ENCODE measurements around the gene NOSTRIN. TPM values are rescaled to one million over a fixed set of nuclear protein-coding genes. Genes with fewer than 3 reads are reported as not detected.
"Not testable (repeated sequence)": the region's sequence is repeated elsewhere in the genome, so short reads cannot be mapped to it uniquely, and the experiment has no call there.

The NOSTRIN gene, protein sequence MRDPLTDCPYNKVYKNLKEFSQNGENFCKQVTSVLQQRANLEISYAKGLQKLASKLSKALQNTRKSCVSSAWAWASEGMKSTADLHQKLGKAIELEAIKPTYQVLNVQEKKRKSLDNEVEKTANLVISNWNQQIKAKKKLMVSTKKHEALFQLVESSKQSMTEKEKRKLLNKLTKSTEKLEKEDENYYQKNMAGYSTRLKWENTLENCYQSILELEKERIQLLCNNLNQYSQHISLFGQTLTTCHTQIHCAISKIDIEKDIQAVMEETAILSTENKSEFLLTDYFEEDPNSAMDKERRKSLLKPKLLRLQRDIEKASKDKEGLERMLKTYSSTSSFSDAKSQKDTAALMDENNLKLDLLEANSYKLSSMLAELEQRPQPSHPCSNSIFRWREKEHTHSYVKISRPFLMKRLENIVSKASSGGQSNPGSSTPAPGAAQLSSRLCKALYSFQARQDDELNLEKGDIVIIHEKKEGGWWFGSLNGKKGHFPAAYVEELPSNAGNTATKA
- 0.25 TPM in 1 of 2 replicates, not detected in the other for total RNA-seq (2014; rRNA removed; shearing (Covaris generic))

- peak; percentile 81 for DNase-seq (ENCODE audit: low spot score)
Observed at GRCh38 chr2:168801961-168802858, at the start of gene NOSTRIN. Gene NOSTRIN (plus strand): TSS chr2:168802637. CDS start chr2:168802647, 10 bp downstream.

DNA sequence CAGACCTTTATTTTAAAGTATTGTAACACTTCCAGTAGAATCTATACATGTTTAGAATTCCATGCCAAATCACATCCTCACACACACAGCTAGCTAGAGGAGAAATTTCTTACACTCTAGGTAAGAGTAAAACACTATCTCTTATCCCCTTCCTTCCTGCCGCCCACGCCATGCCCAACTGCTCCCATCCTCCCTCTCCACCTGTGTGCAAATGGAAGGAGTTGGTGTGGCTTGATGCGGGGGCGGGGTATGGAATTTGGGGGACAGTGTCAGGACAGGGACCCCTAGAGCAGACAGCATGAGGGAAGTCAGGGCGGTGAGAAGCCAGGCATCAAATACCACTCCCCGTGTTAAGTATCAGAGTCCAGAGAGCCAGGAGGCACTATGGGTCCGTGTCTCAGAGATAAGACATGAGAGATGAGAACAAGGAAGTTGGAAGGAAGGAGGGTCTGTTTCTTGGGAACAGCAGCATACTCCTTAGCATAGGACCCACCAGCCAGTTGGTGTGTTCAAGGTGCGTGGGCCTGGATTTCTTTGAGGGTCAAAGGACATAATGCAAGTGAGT lies 48.6 kb upstream of the NOSTRIN start:
- DNase-seq (ENCODE audit: low spot score), result no peak

- no peak for DNase-seq (ENCODE audit: low spot score)
Observed at GRCh38 chr2:168757223-168757622, 45.2 kb upstream of the NOSTRIN start.

DNA sequence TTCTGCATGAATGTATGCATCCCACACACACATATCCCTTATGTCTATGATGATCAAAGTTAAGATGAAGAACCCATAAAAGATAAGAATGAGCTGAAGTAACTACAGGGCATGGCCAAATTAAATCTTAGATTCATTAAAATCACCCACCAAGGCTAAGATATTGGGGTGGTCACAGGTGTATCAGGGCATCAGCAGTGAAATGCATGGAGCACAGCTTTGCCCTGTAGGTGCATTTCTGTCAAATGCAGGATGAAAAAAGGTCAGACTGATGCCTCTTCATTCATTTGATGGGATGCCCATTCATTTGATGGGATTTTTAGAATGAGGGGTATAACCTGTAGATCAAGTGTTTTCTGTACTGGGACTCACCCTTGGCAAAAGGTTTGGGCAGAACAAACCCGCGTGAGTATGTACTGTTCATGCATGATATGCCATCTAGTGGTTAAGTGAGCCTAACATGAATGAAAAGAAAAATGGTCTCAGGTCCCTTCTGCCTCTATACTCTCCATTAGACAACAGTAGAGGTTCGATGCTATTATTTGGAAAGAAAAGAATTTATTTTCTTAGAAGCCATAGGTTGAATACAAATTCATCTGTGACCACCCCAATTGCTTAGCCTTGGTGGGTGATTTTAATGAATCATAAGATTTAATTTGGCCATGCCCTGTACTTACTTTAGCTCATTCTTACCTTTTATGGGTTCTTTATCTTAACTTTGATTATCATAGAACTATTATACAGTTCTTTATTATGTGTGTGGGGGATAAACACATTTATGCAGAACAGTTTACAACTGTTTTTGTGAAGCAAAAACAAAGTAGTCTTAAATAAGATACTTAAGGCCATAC lies 43.2 kb upstream of the NOSTRIN start:
- peak; percentile 55 for DNase-seq (ENCODE audit: low spot score)

DNA sequence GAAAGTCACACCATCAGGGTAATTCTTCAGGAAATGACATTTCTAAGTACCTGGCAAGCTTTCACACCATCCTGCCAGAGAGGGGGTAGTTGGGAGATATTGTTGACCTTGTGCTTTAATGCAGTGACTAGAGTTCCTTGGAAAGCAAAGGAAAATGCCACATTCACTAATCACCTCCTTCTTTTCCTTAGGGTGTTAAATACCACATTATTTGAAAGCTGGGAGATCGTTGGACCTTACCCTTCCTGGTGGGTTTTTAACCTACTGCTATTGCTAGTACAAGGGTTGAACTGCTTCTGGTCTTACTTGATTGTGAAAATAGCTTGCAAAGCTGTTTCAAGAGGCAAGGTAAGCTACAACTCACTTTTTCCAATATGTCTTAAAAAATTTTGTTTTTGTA lies 37.0 kb upstream of the NOSTRIN start:
- DNase-seq (ENCODE audit: low spot score), result no peak

DNA sequence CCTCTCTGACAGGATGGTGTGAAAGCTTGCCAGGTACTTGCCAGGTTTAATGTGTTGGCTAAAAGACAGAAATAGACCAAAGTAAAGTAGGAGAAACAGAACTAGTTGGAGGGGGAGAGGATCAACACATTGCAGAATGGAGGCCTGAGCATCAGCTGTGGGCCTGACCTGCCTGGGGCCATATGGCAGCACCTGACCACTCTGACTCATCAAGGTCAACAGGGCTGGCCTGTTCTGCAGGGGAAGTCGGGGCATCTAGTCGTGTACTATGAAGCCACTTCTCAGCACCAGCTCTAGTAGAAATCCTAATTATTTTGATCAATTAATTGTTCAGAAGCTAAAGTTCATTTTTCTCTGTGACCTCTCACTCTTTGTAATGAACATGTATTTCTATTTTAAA lies 35.8 kb upstream of the NOSTRIN start:
- DNase-seq (ENCODE audit: low spot score), result no peak

- no peak for DNase-seq (ENCODE audit: low spot score)
Observed at GRCh38 chr2:168767258-168767657, 35.2 kb upstream of the NOSTRIN start.

DNA sequence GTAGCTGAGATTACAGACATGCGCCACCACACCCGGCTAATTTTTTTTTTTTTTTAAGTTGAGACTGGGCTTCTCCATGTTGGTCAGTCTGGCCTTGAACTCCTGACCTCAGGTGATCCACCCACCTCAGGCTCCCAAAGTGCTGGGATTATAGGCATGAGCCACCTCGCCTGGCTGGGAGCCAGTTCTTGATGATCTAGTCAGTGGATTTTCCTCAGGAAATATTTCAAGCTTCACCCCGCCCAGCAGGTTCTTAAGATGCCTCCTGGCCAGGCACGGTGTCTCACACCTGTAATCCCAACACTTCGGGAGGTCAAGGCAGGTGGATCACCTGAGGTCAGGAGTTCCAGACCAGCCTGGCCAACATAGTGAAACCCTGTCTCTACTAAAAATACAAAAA lies 34.1 kb upstream of the NOSTRIN start:
- not testable (repeated sequence) for DNase-seq (ENCODE audit: low spot score)

GRCh38 chr2:168770796-168771195 lies 31.6 kb upstream of the NOSTRIN start:
- DNase-seq (ENCODE audit: low spot score), result no peak

GRCh38 chr2:168772704-168773103 lies 29.7 kb upstream of the NOSTRIN start:
- DNase-seq (ENCODE audit: low spot score), result no peak

- DNase-seq (ENCODE audit: low spot score), result no peak
Observed at GRCh38 chr2:168773128-168773527, 29.3 kb upstream of the NOSTRIN start.

DNA sequence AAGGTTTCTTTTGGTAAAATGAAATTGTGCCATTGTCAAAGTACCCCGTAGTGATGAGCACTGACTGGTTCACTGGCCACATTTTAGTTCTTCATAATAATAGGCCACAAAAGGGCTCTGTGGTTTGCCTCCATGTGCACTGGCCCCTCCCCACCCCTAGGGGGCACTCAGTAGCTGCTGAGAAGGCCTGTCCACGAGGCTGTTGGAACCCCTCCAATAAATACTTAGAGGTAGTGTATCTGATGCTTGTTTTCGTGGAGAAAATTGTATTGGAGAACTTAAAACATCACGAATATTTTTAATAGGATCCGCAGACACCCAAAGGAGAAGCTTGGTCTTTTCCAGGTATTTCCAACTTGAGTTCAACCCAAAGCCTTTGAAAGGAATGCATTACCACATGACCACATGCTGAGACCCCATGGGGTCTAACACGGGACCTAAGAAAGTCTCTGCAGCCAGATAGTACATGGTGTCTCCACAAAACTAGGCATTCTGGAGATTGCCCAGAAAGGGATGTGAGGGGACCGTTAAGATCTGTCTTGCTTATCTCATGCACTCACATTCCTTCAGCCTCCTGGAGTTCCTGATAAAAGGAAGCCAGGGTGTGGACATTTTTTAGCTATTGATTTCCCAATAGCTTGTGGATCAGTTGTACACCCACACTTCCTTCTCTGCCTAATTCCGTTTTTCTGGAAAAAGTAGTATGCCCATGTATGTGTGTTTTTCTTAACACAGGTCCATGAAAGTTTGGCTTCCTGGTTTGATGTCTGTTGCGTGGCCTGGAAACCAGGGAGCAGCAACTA lies 28.5 kb upstream of the NOSTRIN start:
- peak; percentile 72 for DNase-seq (ENCODE audit: low spot score)

DNA sequence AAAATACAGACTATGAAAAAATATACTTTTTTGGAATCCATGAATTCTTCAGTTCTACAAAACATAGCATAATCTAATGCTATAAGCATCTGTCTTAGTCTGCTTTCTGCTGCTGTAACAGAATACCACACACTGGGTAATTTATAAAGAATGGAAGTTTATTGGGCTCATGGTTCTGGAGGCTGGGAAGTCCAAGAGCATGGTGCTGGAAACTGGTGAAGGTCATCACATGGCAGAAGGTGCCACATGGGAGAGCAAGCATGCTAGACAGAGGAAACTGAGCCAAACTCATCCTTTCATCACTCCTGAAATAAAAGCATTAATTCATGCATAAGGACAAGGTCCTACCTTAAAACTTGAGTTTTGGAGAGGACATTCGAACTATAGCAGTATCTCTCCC lies 26.6 kb upstream of the NOSTRIN start:
- DNase-seq (ENCODE audit: low spot score), result no peak

DNA sequence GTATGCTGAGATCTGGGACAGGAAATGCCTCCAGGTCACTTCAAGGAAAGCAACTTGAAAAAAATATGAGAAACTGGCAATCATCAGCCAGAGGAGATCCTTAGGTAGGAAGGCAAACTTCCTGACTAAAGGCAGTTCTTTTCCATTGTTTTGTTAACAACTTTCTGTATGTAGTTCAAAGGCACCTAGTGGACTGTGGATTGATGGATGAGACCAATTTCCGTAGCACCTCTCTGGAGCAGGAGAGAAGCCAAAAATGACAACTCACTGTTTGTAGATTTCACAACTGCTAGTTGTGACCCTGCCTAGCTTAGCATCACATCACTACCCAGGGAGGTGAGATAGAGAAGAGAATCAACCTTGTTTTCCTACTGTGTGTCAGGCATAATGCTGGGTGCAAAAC lies 21.8 kb upstream of the NOSTRIN start:
- DNase-seq (ENCODE audit: low spot score), result no peak

DNA sequence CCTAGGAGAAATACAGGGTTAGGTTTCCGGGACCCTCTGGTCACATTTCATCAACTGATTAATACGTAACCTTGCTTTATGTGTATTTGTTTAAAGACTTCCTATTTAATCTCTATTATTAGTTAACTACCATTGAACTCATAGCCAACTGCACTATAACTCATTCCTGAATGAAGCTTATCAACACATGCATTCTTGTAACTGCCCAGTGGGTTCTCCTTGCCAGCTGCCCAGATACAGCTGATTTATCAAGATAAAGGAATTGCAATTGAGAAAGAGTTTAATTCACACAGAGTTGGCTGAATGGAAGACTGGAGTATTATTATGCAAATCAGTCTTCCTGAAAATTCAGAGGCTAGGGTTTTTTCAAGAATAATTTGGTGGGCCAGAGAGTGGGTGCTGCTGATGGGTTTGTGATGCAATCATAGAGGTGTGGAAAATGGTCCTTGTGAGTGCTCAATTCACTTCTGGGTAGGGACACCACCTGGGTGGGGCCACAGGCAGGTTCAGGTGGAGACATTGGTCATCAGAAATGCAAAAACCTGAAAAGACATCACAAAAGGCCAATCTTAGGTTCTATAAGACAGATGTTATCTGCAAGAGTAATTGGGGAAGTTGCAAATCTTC lies 21.1 kb upstream of the NOSTRIN start:
- no peak for DNase-seq (ENCODE audit: low spot score)

GRCh38 chr2:168782271-168782670 lies 20.2 kb upstream of the NOSTRIN start:
- DNase-seq (ENCODE audit: low spot score), result no peak

DNA sequence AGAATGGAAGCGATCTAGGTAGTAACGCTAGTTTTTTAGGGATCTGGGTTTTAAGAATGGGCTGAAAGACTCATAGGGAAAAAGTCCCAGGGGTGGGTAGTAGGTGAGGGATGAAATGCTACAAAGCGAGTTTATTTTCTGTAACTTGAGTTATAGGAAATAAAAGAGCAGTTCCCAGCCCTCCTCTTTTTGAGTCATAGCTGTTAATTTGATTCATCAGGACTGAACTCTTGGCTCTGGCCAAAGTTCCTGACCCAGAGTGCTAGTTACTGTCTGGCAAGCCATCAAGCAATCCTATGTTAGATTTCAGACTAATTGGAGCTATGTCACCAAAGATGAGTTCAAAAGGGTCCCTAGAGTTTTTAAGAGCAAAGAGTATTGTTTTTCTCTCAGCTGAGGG lies 17.4 kb upstream of the NOSTRIN start:
- DNase-seq (ENCODE audit: low spot score), result no peak

DNA sequence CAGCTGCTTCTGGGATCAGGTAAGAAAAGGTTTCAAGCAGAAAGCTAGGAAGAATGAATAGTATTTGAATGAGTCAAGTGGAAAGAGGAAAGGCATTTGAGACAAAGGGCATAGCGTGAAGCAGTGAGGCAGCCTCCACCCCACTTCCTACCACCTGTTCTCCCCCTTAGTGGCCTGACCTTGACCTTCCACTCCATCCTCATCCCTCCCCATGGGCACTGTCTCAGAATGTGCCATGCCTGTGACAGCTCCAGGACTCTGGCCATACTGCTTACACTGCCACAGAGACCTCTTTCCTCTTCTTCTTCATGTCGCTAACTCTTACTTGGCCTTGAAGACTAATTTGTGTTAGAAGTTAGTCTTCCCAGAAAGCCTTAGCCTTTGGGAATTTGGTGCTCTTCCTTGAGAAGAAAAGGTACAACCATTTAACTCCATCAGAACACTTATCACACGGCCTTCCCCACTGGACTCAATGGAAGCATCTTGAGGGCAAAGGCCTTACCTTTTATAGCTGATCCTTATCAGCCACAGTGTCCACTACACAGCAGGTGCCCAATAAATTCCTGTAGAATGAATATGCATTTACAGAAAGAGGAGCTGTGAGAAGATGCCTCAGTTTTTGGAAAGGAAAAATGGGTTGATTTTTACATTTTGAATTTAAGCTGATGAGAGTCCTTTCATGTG lies 15.2 kb upstream of the NOSTRIN start:
- DNase-seq (ENCODE audit: low spot score), result no peak

DNA sequence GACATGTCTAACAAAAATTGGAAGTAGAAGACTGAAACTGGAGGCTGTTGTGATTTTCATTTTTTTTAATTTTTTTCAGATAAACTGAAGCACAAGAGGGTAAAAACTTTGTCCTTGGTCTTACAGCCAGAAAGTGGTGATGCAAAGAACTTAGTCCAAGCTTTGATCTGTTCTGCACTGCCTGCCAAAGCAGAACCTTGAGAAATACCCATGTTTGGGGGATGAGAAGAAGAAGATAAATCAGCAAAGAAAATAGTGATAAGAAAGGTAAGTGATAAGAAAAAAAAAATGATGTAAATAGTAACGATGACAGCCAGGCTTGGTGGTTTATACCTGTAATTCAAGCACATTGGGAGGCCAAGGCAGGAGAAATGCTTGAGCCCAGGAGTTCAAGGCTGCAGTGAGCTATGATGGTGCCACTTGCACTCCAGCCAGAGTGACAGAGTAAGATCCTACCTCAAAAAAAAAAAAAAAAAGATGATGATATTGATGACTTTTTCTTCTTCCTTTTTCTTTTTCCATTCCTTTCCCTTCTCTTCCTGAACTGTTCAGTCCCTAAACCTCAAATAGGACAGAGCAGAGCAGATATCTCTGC lies 14.6 kb upstream of the NOSTRIN start:
- no peak for DNase-seq (ENCODE audit: low spot score)

Data from H4 (cell line).